ENCODE results near the gene LRP8. TPM values are rescaled to one million over a fixed set of nuclear protein-coding genes. Genes with fewer than 3 reads are reported as not detected.

LRP8 gene
- total RNA-seq, 1 donor from 2014 or later = 7.1 TPM

GRCh38 chr1:53349968-53350852 is 22.3 kb upstream of the LRP8 start:
- Mint-ChIP-seq H3K36me3 (ENCODE audit: low read depth) (no peaks in the 10 kb centered on the region), H3K4me3 (ENCODE audit: unreplicated experiment) (no peak overlapping the region), H3K27ac (ENCODE audit: unreplicated experiment) (no peak overlapping the region), H3K9me3 (ENCODE audit: low read depth) (peaks cover 3% of the 10 kb centered on the region), H3K4me1 (ENCODE audit: low read depth) (no peaks in the 10 kb centered on the region), H3K27me3 (ENCODE audit: low read depth) (peaks cover 2% of the 10 kb centered on the region)
- TF ChIP-seq CTCF (IDR thresholded peaks at IDR 0.05) = no peak
- DNase-seq (ENCODE audit: low spot score) = peak; percentile 30

- Mint-ChIP-seq H3K4me3 (ENCODE audit: unreplicated experiment) (no peak overlapping the region), H3K9me3 (ENCODE audit: low read depth) (no peaks in the 10 kb centered on the region), H3K27me3 (ENCODE audit: low read depth) (peaks cover 2% of the 10 kb centered on the region), H3K4me1 (ENCODE audit: low read depth) (no peaks in the 10 kb centered on the region), H3K27ac (ENCODE audit: unreplicated experiment) (no peak overlapping the region), H3K36me3 (ENCODE audit: low read depth) (no peaks in the 10 kb centered on the region)
- DNase-seq (ENCODE audit: low spot score) = no peak
- no peak for TF ChIP-seq CTCF (IDR thresholded peaks at IDR 0.05)
Measured at GRCh38 chr1:53349369-53349835, 21.5 kb upstream of the LRP8 start.

- peak; percentile 70 for DNase-seq (ENCODE audit: low spot score)
- no peaks in the 10 kb centered on the region for H3K9me3 Mint-ChIP-seq (ENCODE audit: low read depth)
- peaks cover 2% of the 10 kb centered on the region for H3K4me1 Mint-ChIP-seq (ENCODE audit: low read depth)
- TF ChIP-seq CTCF (IDR thresholded peaks at IDR 0.05) = no peak
- no peaks in the 10 kb centered on the region for H3K36me3 Mint-ChIP-seq (ENCODE audit: low read depth)
- H3K27ac Mint-ChIP-seq (ENCODE audit: unreplicated experiment) = no peak overlapping the region
- H3K4me3 Mint-ChIP-seq (ENCODE audit: unreplicated experiment) = no peak overlapping the region
- peaks cover 2% of the 10 kb centered on the region for H3K27me3 Mint-ChIP-seq (ENCODE audit: low read depth)
Measured at GRCh38 chr1:53348486-53349368, 20.9 kb upstream of the LRP8 start.

GRCh38 chr1:53346814-53347176 is 18.9 kb upstream of the LRP8 start:
- Mint-ChIP-seq H3K36me3 (ENCODE audit: low read depth) (no peaks in the 10 kb centered on the region), H3K27me3 (ENCODE audit: low read depth) (peaks cover 2% of the 10 kb centered on the region), H3K27ac (ENCODE audit: unreplicated experiment) (no peak overlapping the region), H3K9me3 (ENCODE audit: low read depth) (no peaks in the 10 kb centered on the region), H3K4me1 (ENCODE audit: low read depth) (peaks cover 6% of the 10 kb centered on the region), H3K4me3 (ENCODE audit: unreplicated experiment) (no peak overlapping the region)
- peak; percentile 36 for DNase-seq (ENCODE audit: low spot score)
- TF ChIP-seq CTCF (IDR thresholded peaks at IDR 0.05) = no peak

All from chondrocyte (in vitro differentiated cells).